Hematopoietic multipotent progenitor cell (in vitro differentiated cells): Measurements from ENCODE around the gene TTC21A. TPM values are rescaled to one million over a fixed set of nuclear protein-coding genes. Genes with fewer than 3 reads are reported as not detected.
A peak's percentile ranks its signal among the peaks of the same experiment; 100 is the strongest.
"Not testable (repeated sequence)": the region's sequence is repeated elsewhere in the genome, so short reads cannot be mapped to it uniquely, and the experiment has no call there.

Experiments used
- DNase-seq, 3 donors: peaks; one replicate each; pipeline ENCODE4 v3.0.0-alpha.2; 2011 to 2015; ENCODE audit warnings: low read depth in 2 of 3, low spot score in 2 of 3
- total RNA-seq: library from RNA; depleted of rRNA; stranded (reverse); fragments of >200 nt; gene quantifications from one replicate; pipeline ENCODE4 v1.2.3, GENCODE V29; 2012

TTC21A gene
- total RNA-seq, 1 donor: 5.1 TPM

DNA sequence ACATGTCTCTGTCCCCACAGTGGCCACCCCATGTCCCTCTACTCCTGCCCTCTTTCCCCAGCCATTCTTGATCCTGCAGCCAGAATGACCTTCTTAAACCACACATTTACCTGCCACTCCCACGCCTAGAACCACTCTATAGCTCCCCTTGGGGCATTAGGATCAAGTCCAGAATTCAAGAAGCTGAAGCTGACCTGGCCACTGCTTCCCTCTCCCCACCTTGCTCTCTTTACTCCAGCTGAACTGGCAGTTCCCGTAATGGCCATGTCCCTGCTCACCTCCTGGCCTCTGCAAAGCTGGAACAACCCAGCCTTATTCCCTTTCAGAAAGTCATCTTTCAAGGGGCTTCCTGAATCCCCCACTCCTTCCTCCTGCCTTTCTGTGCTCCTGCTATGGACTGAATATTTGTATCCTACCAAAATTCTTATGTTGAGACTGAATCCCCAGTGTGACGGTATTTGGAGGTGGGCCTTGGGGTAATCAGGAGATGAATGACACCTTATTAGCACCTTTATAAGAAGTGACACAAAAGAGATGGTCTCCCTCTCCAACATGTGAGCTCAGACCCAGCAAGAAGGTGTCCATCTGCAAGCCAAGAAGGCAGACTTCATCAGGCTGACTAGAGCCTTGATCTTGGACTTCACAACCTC, 42.1 kb downstream of the TTC21A start:
- DNase-seq: no peak

DNA sequence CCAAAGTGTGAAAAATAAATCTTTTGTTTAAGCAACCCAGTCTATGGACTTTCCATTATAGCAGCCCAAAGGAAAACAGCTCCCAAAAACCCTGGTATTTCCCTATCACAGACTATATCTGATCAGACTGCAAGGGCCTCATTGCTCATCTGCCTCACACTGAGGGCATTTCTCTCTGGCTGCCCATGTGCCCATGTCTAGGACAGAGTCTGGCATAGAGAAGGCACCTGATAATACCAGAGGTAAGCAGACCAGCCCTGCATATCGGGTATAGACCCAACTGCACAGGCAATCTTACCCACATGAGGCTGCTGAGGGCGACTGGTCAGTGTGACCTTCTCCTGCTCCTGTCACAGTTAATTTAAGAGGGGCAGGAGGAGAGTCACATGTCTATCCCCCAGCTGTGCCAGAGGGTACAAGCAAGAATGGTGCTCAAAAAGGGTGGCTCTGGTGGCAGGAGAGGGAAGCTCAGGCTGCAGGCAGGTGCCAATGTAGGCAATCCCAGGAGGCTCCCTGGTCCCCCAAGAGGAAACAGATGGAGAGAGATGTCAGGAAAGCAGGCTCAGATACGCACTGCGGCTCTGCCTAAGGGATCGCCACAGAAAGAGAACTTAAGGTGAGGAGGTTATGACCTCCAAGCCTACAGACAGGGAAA, 42.8 kb downstream of the TTC21A start:
- DNase-seq: no peak

DNA sequence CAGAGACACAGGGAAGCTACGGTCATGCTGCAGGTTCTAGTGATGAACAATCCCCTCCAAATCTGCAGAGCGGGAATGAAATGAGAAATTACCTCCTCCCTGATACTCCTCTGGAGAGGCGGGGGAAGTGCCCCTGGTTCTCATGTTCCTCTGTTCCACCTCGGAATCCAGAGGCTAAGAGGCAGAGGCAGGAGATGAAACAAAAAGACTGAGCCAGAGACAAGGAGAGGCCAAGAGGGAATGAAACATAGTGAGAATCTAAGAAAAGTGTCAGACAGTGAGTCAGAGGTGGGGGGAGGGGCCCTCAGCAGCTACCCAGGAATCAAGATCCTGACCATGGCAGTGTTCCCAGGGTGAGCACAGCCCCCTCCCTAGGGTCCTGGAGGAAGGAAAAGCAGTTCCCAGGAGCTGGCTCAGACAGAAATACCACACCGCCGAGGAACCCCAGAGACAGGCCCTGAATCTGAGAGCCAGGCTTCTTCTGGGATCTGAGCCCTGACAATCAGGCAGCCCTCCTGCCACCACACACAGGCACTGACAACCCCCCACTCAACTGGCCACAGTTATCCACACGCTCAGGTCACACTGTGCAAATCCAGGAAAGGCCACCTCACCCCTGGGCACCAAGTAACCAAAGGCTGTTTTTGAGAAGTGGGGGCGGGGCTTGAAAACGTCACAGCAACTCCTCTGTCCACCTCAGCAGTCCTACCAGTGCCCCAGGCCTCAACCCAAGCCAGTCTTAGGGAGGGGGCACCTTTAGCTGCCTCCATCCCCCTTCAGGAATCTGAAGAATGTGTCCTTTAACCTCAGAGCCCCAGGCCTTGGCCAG, 43.5 kb downstream of the TTC21A start:
- DNase-seq: no peak

DNA sequence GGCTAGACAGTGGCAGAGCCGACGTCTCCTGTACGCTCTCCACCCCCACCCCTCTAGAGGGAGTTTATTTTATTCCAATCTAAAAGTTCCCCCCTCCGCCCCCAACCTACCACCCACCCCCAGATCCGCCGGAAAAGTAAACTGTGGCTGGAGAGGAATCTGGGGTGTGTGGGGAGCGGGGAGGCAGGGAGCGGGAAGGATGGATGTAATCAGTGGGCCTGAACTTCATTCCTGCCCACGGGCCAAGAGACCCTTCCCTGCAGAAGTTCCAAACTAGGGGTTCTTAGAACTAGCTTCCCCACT, 46.4 kb downstream of the TTC21A start:
- no peak for DNase-seq

DNA sequence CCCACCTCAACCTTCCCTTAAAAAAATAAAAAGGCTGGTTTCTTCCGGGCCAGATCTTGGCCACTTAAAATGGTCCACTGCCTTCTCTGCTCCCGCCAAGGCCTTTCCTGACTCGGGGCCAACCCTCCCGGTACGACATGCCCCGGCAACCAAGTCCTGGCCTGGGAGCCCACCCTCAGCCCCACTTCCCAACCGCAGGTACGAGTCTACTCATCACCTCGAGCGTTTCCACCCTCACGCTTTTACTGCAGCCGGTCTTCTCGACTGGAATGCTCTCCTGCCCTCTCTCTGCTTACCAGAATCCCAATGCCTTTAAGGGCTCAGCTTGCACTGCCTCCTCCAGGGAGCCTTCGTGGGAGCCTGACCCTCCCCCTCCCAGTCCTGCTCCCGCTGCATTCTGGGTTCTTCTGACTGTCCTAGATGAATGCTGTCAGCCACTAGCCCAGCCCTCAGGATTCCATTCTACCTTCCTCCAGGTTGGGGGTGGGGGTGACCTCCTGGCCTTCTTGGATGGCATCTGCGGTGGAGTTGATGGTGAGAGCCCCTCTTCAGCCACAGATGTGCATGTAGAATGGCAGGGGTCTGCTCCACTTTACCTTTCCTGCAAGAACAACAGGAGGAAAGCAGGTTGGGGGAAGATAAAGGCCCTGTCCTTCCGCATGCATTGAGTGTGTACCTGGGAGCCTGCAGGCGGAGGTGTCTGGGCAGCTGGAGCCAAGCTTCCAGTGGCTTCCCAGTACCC, 47.0 kb downstream of the TTC21A start:
- no peak for DNase-seq

DNA sequence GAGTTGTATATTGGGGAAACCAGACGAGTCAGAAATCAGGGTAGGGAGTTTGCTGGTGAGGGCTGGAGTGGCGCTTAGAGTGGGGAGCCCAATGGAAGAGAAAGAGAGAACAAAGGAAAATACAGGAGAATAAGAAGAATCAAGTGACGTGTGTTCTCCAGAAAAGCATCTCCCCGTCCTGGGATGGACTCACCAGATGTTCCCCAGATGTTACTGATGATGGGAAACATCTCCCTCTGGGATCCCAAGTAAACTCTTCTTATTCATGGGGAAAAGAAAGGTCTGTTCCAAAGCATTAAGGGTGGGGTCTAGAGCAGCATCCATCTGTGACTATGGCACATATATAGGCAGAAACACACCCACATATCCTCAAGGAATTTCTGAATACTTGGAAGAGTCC, 48.9 kb downstream of the TTC21A start:
- no peak for DNase-seq

DNA sequence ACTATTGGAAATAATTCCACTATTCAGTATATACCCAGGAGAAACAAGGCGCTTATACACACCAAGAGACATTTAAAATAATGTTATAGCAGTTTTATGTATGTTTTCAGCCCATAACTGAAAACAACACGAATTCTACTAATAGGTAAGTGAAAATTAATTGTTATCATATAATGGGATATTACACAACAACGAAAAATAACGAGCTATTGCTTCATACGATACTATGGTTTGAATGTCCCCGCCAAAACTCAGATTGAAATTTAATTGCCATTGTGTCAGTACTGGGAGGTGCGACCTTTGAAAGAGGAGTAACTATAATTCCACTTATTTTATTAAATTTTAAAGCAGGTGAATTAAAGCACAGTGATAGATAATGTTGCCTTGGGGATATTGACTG, 49.9 kb downstream of the TTC21A start:
- DNase-seq: no peak

DNA sequence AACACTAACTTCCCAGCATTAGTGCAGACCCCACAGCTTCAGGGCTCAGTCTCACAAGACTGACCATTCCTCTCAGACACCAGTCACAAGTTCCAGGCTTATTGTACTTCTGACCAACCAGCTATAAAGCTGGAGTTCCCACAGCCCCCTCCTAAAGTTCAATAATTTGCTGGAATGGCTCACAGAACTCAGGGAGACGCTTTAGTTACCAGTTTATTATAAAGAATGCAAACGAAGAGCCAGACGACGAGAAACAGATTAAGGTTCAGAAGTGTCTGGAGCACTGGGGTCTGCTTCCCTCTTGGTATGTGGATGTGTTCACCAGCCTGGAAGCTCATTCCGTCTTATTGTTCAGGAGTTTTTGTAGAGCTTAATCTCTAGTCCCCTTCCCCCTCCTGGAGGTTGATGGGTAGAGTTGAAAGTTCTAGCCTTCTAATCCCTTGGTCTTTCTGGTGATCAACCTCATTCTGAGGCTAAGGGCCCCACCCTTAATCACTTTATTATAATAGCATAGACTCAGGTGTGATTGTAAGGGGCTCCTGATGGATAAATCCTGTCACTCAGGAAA, 50.8 kb downstream of the TTC21A start:
- DNase-seq: no peak

DNA sequence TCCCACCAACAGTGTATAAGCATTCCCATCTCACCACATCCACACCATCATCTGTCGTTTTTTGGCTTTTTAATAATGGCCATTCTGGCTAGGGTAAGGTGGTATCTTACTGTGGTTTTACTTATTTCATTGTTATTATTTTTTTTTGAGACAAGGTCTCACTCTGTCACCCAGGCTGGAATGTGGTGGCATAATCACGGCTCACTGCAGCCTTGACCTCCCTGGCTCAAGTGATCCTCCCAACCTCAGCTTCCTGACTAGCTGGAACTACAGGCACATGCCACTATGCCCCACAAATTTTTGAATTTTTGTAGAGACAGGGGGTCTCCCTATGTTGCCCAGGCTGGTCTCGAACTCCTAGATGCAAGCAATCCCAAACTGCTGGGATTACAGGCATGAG, 56.9 kb downstream of the TTC21A start:
- DNase-seq: no peak

DNA sequence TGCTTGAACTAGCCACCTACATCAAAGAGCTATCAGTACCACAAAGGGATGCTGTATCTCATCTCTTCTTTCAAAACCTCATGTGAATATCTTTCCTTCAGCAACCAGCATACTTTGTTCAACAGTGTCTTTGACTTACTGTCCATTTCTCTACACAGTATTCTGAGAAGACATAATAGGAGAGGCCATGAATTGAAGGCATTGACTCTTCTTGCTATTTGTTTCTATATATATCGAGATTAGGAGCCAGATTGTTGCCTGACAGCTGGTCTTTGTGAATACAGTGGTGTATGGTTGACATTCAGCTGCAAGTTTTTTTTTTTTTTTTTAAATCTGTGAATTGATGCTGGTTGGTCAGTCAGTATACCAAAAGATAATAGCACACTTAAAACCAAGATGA, 58.0 kb downstream of the TTC21A start:
- DNase-seq: no peak

DNA sequence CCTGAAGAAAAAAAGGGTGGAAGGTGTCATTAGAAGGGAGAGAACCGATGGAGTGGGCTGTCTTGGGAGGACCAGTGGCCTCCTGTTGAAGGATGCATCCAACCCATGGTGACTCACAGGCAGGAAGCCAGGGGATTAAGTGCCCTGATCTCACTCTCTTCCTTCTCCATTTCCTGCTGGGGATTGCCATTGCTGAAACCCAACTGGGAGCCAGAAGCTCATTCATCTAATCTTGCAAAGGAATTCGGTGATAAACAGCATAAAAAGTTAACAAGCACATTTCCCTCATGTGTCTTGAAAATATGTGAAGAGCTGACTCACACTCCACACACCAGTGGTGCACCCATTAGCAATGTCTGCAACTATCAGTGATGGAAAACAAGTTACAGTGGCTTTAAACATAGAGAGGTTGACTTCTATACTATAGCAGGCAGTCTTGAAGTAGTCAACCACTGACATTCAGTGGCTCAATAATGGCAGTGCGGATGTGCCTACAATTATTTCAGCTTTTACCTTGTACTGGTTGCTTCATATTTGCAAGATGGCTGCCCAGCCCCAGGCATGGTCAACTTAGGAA, 58.7 kb downstream of the TTC21A start:
- DNase-seq: peak in 1 of 3 donors; percentile 39

DNA sequence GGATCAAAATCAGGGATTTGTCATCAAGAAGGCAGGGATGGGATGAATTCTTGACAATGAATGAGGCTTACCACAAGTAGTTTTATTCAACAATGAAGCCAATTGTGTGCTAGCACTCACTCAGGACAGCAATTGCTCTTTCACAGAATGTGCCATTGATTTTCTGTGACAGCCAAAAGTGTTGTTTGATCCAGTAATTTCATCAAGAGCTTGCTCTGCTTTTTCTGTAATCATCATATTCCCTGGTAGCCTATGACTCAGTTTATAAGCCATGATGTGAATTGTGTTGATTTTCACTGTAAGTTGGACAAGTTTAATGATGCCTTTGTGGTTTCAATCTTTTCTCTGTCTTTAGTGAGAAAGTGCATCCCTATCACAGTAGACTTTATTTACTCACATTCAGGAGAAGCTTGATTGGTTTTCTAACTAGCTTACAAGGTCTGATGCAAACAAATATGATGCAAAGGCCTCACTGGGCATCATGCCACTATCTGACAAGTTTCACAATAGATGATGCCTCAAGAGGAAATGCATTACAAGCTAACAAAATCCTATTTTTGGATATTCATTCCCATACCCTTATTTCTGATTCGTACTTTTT, 59.6 kb downstream of the TTC21A start:
- DNase-seq: no peak

DNA sequence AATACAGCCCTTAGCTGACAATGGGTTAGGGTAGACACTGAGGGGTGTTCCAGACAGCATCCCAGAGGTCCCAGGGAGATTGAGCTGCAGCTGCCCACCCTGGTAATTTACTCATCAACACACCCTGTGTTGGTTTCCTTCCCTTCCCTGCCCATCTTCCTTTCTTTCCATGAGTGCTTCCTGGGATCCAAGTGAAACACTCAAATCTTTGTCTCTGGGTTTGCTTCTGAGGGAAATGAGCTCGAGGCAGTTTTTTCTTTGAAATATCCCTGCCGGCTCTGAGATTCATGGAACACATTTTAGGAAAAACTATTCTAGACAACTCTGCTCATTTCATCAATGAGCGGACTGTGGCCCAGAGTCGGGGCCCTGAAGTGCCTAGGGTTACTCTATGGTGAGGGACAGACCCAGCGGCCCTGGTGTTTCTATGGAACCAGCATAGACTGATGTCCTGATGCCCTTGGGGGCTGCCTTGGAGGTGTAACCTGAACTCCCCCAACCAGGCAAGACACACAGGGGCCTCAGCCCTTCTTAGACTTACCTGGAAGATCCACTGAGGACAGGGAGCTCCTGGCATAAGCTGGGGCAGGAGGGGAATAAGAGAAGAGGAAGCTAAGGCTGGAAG, 60.8 kb downstream of the TTC21A start:
- no peak for DNase-seq

DNA sequence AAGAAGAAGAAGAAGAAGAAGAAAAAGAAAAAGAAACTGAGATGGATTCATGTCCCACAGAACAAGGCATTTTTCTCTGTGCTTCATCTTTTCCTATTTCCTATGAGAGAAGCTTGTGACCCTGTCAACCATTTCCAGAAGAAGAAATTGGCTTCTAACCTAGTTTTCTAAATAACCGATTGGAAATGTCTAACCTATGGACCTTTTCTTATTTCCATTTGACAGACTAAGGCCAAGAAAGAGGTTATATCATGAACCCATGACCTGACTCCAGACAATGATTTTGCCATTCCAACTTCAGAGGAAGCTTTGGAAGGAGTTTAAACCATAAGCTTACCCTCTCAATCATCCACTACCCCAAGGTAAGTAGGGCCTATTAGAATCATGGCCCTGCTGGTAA, 62.2 kb downstream of the TTC21A start:
- DNase-seq: no peak

DNA sequence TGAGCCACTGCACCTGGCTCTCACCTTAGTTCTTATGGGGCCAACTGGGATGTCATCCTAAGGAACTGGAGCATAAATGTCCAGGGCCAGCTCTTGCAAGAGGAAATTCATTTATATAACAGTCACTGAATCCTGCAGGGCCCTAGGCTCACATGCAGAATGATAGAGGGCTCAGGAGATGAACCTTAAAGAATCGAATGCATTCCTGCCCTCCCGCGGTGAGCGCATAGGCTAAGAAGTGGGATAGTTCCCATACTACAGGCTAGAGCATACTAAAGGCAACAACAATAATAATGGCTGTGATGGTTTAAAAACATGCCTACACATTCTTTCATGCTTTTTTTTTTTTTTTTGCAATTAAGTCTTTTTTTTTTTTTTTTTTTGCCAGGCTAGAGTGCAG, 63.0 kb downstream of the TTC21A start:
- no peak for DNase-seq

DNA sequence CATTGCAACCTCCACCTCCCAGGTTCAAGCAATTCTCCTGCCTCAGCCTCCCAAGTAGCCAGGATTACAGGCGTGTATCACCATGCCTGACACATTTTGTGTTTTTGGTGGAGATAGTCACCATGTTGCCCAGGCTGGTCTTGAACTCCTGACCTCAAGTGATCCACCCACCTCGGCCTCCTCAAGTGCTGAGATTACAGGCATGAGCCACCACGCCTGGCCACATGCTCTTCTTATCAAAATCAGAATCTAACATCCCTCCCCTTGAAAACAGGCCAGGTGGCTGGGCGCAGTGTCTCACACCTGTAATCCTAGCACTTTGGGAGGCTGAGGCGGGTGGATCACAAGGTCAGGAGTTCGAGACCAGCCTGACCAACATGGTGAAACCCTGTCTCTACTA, 63.4 kb downstream of the TTC21A start:
- DNase-seq: not testable (repeated sequence)

DNA sequence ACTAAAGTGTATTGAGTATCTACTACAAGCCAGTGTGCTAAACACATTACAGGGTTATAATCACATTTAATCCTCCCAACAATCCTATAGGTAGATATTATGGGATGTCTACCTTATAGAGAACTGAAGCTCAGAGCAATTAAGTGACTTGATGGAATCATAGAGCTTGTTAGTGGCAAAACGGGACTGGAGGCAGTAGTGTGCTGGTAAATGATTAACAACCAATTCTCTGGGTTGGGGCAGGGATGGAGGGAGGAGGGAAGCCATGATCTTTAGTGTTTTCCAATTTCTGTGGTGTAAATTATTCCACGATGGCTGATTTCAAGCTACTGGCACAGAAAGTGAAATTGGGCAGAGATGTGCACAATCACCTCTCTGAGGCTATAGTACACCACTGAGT, 64.4 kb downstream of the TTC21A start:
- DNase-seq: no peak

DNA sequence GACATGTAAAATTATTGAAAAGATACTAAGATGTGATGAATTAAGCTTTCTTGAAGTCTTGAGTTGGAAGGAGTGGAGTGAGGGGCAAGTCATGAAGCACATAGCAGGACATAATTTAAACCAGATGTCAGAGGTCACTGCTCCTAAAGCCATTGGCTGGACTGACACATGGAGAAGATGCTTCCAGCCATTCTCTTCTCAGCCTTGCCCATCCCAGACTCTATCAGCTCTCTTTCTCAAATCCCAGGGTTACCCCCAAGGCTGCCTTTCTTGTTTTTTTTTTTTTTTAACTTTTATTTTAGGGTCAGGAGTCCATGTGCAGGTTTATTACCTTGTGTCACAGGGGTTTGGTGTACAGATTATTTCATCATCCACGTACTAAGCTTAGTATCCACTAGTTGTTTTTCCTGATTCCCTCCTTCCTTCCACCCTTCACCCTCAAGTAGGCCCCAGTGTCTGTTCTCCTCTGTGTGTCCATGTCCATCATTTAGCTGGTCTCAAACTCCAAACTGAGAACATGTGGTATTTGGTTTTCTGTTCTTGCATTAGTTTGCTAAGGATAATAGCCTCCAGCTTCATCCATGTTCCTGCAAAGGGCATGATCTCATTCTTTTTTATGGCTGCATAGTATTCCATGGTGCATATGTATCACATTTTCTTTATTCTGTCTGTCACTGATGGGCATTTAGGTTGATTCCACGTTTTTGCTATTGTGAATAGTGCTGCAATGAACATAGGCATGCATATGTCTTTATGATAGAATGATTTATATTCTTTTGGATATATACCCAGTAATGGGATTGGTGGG, 66.0 kb downstream of the TTC21A start:
- no peak for DNase-seq
